Activated naive CD8-positive, alpha-beta T cell treated with anti-CD3 and anti-CD28 coated beads, Interleukin-2, amount 50 U/mL, for 24 hours (primary cell): ENCODE results near the gene CANT1.
A peak's percentile ranks its signal among the peaks of the same experiment; 100 is the strongest.

ENCODE experiments used
- ATAC-seq: fragments of 150-1000 bp; cut with Tn5 transposase; one replicate; pipeline ENCODE4 v1.10.0; 2021
- DNase-seq: peaks from one replicate; pipeline ENCODE4 v3.0.0; 2021
- H3K27ac Mint-ChIP-seq: one replicate; pipeline ENCODE4 v1.8.0; 2021; ENCODE audit warnings: mild to moderate bottlenecking, mixed read lengths
- H3K27me3 Mint-ChIP-seq: one replicate; pipeline ENCODE4 v1.8.0; 2021; ENCODE audit warnings: mixed read lengths
- H3K36me3 Mint-ChIP-seq: one replicate; pipeline ENCODE4 v1.8.0; 2021; ENCODE audit warnings: low read depth, mixed read lengths
- H3K4me1 Mint-ChIP-seq: one replicate; pipeline ENCODE4 v1.8.0; 2021; ENCODE audit warnings: mixed read lengths
- H3K4me3 Mint-ChIP-seq: one replicate; pipeline ENCODE4 v1.8.0; 2021; ENCODE audit warnings: mild to moderate bottlenecking, moderate library complexity, mixed read lengths
- H3K9me3 Mint-ChIP-seq: one replicate; pipeline ENCODE4 v1.8.0; 2021; ENCODE audit warnings: mixed read lengths

The CANT1 gene

GRCh38 chr17:79009397-79010303 lies at the start of gene CANT1:
Gene CANT1, minus strand, starts transcription at chr17:79009764. Its CDS starts 12,142 bp downstream, at chr17:78997622.
- H3K27ac Mint-ChIP-seq, result peak within 1 kb of the TSS; percentile 95
- peaks cover 4% of the 10 kb centered on the region for H3K9me3 Mint-ChIP-seq
- H3K4me3 Mint-ChIP-seq, result peak within 1 kb of the TSS; percentile 96
- H3K27me3 Mint-ChIP-seq, result no peaks in the 10 kb centered on the region
- H3K4me1 Mint-ChIP-seq, result peaks cover 55% of the 10 kb centered on the region
- ATAC-seq (peak; percentile 85), DNase-seq (peak; percentile 88)
- H3K36me3 Mint-ChIP-seq, result peaks cover 4% of the 10 kb centered on the region

GRCh38 chr17:79057737-79058385 lies 48.3 kb upstream of the CANT1 start:
- Mint-ChIP-seq H3K9me3 (peaks cover 13% of the 10 kb centered on the region), H3K4me1 (peaks cover 6% of the 10 kb centered on the region), H3K4me3 (no peak overlapping the region), H3K27me3 (peaks cover 15% of the 10 kb centered on the region), H3K36me3 (peaks cover 2% of the 10 kb centered on the region), H3K27ac (no peak overlapping the region)
- ATAC-seq (no peak), DNase-seq (no peak)

GRCh38 chr17:79055197-79055596 lies 45.6 kb upstream of the CANT1 start:
- Mint-ChIP-seq H3K9me3 (peaks cover 13% of the 10 kb centered on the region), H3K4me3 (no peak overlapping the region), H3K36me3 (peaks cover 2% of the 10 kb centered on the region), H3K4me1 (peaks cover 6% of the 10 kb centered on the region), H3K27me3 (peaks cover 17% of the 10 kb centered on the region), H3K27ac (no peak overlapping the region)
- ATAC-seq (no peak), DNase-seq (no peak)

- Mint-ChIP-seq H3K4me3 (no peak overlapping the region), H3K4me1 (peaks cover 6% of the 10 kb centered on the region), H3K27me3 (peaks cover 17% of the 10 kb centered on the region), H3K9me3 (peaks cover 13% of the 10 kb centered on the region), H3K27ac (no peak overlapping the region), H3K36me3 (peaks cover 2% of the 10 kb centered on the region)
- ATAC-seq (no peak), DNase-seq (no peak)
Observed at GRCh38 chr17:79054200-79054960, 44.8 kb upstream of the CANT1 start.

- H3K4me1 Mint-ChIP-seq, result peaks cover 2% of the 10 kb centered on the region
- H3K36me3 Mint-ChIP-seq, result peaks cover 2% of the 10 kb centered on the region
- H3K27ac Mint-ChIP-seq, result no peak overlapping the region
- DNase-seq (no peak), ATAC-seq (no peak)
- H3K9me3 Mint-ChIP-seq, result peaks cover 13% of the 10 kb centered on the region
- no peak overlapping the region for H3K4me3 Mint-ChIP-seq
- peaks cover 14% of the 10 kb centered on the region for H3K27me3 Mint-ChIP-seq
Observed at GRCh38 chr17:79053251-79053925, 43.8 kb upstream of the CANT1 start.

- Mint-ChIP-seq H3K27me3 (peaks cover 9% of the 10 kb centered on the region), H3K27ac (no peak overlapping the region), H3K4me1 (no peaks in the 10 kb centered on the region), H3K4me3 (no peak overlapping the region), H3K9me3 (peaks cover 10% of the 10 kb centered on the region), H3K36me3 (peaks cover 2% of the 10 kb centered on the region)
- ATAC-seq (no peak), DNase-seq (no peak)
Observed at GRCh38 chr17:79052131-79052530, 42.6 kb upstream of the CANT1 start.

- Mint-ChIP-seq H3K27ac (no peak overlapping the region), H3K4me1 (no peaks in the 10 kb centered on the region), H3K9me3 (peaks cover 10% of the 10 kb centered on the region), H3K4me3 (no peak overlapping the region), H3K36me3 (peaks cover 2% of the 10 kb centered on the region), H3K27me3 (peaks cover 9% of the 10 kb centered on the region)
- no peak for DNase-seq
- no peak for ATAC-seq
Observed at GRCh38 chr17:79051306-79051705, 41.7 kb upstream of the CANT1 start.

- H3K9me3 Mint-ChIP-seq, result peaks cover 10% of the 10 kb centered on the region
- no peaks in the 10 kb centered on the region for H3K4me1 Mint-ChIP-seq
- H3K27me3 Mint-ChIP-seq, result peaks cover 13% of the 10 kb centered on the region
- ATAC-seq, result no peak
- no peak overlapping the region for H3K27ac Mint-ChIP-seq
- DNase-seq, result no peak
- H3K36me3 Mint-ChIP-seq, result peaks cover 2% of the 10 kb centered on the region
- no peak overlapping the region for H3K4me3 Mint-ChIP-seq
Observed at GRCh38 chr17:79050551-79050950, 41.0 kb upstream of the CANT1 start.

GRCh38 chr17:79049821-79050220 lies 40.3 kb upstream of the CANT1 start:
- ATAC-seq, result no peak
- peaks cover 2% of the 10 kb centered on the region for H3K36me3 Mint-ChIP-seq
- no peaks in the 10 kb centered on the region for H3K4me1 Mint-ChIP-seq
- peaks cover 10% of the 10 kb centered on the region for H3K9me3 Mint-ChIP-seq
- no peak overlapping the region for H3K27ac Mint-ChIP-seq
- H3K27me3 Mint-ChIP-seq, result peaks cover 17% of the 10 kb centered on the region
- no peak for DNase-seq
- H3K4me3 Mint-ChIP-seq, result no peak overlapping the region

GRCh38 chr17:79048826-79049755 lies 39.5 kb upstream of the CANT1 start:
- Mint-ChIP-seq H3K4me1 (no peaks in the 10 kb centered on the region), H3K27me3 (peaks cover 17% of the 10 kb centered on the region), H3K27ac (no peak overlapping the region), H3K36me3 (no peaks in the 10 kb centered on the region), H3K9me3 (peaks cover 5% of the 10 kb centered on the region), H3K4me3 (no peak overlapping the region)
- no peak for DNase-seq
- ATAC-seq, result no peak

GRCh38 chr17:79047923-79048825 lies 38.6 kb upstream of the CANT1 start:
- H3K9me3 Mint-ChIP-seq, result no peaks in the 10 kb centered on the region
- H3K27me3 Mint-ChIP-seq, result peaks cover 21% of the 10 kb centered on the region
- no peaks in the 10 kb centered on the region for H3K36me3 Mint-ChIP-seq
- no peak overlapping the region for H3K27ac Mint-ChIP-seq
- DNase-seq (no peak), ATAC-seq (no peak)
- H3K4me3 Mint-ChIP-seq, result no peak overlapping the region
- no peaks in the 10 kb centered on the region for H3K4me1 Mint-ChIP-seq

GRCh38 chr17:79047291-79047920 lies 37.8 kb upstream of the CANT1 start:
- Mint-ChIP-seq H3K36me3 (no peaks in the 10 kb centered on the region), H3K4me1 (no peaks in the 10 kb centered on the region), H3K27ac (no peak overlapping the region), H3K4me3 (no peak overlapping the region), H3K27me3 (peaks cover 23% of the 10 kb centered on the region), H3K9me3 (no peaks in the 10 kb centered on the region)
- no peak for ATAC-seq
- DNase-seq, result no peak
